Activated CD8-positive, alpha-beta memory T cell treated with anti-CD3 and anti-CD28 coated beads for 36 hours (primary cell): ENCODE measurements around the gene CRTAC1. TPM values are rescaled to one million over a fixed set of nuclear protein-coding genes. Genes with fewer than 3 reads are reported as not detected.

ENCODE experiments used
- CTCF ChIA-PET: fragments of 350-600 bp; sonication (Branson Sonifier 250); formaldehyde crosslinking; loops from one replicate; lab custom pipeline; 2021; ENCODE audit warnings: antibody characterized with exemption; lab: Charles Lee
- POLR2A ChIA-PET: fragments of 350-600 bp; sonication (Branson Sonifier 250); formaldehyde crosslinking; loops from one replicate; lab custom pipeline; 2021; ENCODE audit warnings: antibody characterized with exemption; lab: Charles Lee
- total RNA-seq, 2 experiments: library from RNA; stranded (reverse); gene quantifications; one replicate each; pipeline ENCODE4 v1.2.3, GENCODE V29; 2021

Gene CRTAC1
- total RNA-seq, 2 experiments from 2014 or later, result not detected

GRCh38 chr10:97889461-97890265, 140.8 kb downstream of the CRTAC1 start:
- POLR2A ChIA-PET, result interaction anchor here (0.6 kb wide), 1 partner anchor 1470 kb away, joined by 3 read pairs; no protein-coding TSS in a partner anchor
- CTCF ChIA-PET, result no interaction called here

GRCh38 chr10:97888641-97889262, 141.7 kb downstream of the CRTAC1 start:
- ChIA-PET CTCF (interaction anchor here (0.8 to 1.5 kb wide), 2 partner anchors 26 to 247 kb away, joined by 4 to 5 read pairs; no protein-coding TSS in a partner anchor), POLR2A (no interaction called here)

- POLR2A ChIA-PET, result no interaction called here
- CTCF ChIA-PET, result interaction anchor here (0.8 to 1.5 kb wide), 2 partner anchors 27 to 247 kb away, joined by 4 to 5 read pairs; no protein-coding TSS in a partner anchor
Measured at GRCh38 chr10:97888134-97888533, 142.3 kb downstream of the CRTAC1 start.

GRCh38 chr10:97887399-97887798, 143.0 kb downstream of the CRTAC1 start:
- ChIA-PET CTCF (interaction anchor here (1.5 kb wide), 1 partner anchor 27 kb away, joined by 4 read pairs; no protein-coding TSS in a partner anchor), POLR2A (interaction anchor here (0.7 kb wide), 1 partner anchor 252 kb away, joined by 4 read pairs; no protein-coding TSS in a partner anchor)

- POLR2A ChIA-PET, result no interaction called here
Measured at GRCh38 chr10:97886286-97886685, 144.1 kb downstream of the CRTAC1 start.

GRCh38 chr10:97883092-97883485, 147.3 kb downstream of the CRTAC1 start:
- CTCF ChIA-PET, result no interaction called here
- POLR2A ChIA-PET, result no interaction called here

More at GRCh38 chr10:97886286-97886685, 144.1 kb downstream of the CRTAC1 start:
- CTCF ChIA-PET, result interaction anchor here (0.7 kb wide), 1 partner anchor 1440 kb away, joined by 4 read pairs; no protein-coding TSS in a partner anchor

GRCh38 chr10:97882142-97883091, 148.0 kb downstream of the CRTAC1 start:
- ChIA-PET CTCF (no interaction called here), POLR2A (no interaction called here)

- CTCF ChIA-PET, result no interaction called here
- POLR2A ChIA-PET, result interaction anchor here (0.5 kb wide), 1 partner anchor 149 kb away, joined by 3 read pairs; no protein-coding TSS in a partner anchor
Measured at GRCh38 chr10:97880109-97880508, 150.3 kb downstream of the CRTAC1 start.

- POLR2A ChIA-PET, result no interaction called here
- CTCF ChIA-PET, result no interaction called here
Measured at GRCh38 chr10:97879241-97879640, 151.2 kb downstream of the CRTAC1 start.

GRCh38 chr10:97876402-97876801, 154.0 kb downstream of the CRTAC1 start:
- POLR2A ChIA-PET, result no interaction called here
- CTCF ChIA-PET, result no interaction called here

- POLR2A ChIA-PET, result no interaction called here
- CTCF ChIA-PET, result no interaction called here
Measured at GRCh38 chr10:97875391-97875790, 155.0 kb downstream of the CRTAC1 start.

- ChIA-PET POLR2A (no interaction called here), CTCF (interaction anchor here (0.9 kb wide), 1 partner anchor 82 kb away, joined by 4 read pairs; no protein-coding TSS in a partner anchor)
Measured at GRCh38 chr10:97874332-97874731, 156.1 kb downstream of the CRTAC1 start.

- POLR2A ChIA-PET, result no interaction called here
- CTCF ChIA-PET, result interaction anchor here (0.9 kb wide), 1 partner anchor 81 kb away, joined by 4 read pairs; no protein-coding TSS in a partner anchor
Measured at GRCh38 chr10:97873569-97873968, 156.9 kb downstream of the CRTAC1 start.

GRCh38 chr10:97870990-97871389, 159.4 kb downstream of the CRTAC1 start:
- POLR2A ChIA-PET, result no interaction called here

GRCh38 chr10:97869091-97870042, 161.1 kb downstream of the CRTAC1 start:
- ChIA-PET POLR2A (interaction anchor here (0.5 to 0.7 kb wide), 2 partner anchors 20 to 156 kb away, joined by 3 to 4 read pairs; partner anchors contain the start of genes GOLGA7B and MARVELD1), CTCF (interaction anchor here (0.6 to 3.8 kb wide), 15 partner anchors 8 to 183 kb away, joined by 3 to 83 read pairs (median 4); partner anchors contain the start of genes AVPI1 and GOLGA7B)

More at GRCh38 chr10:97870990-97871389, 159.4 kb downstream of the CRTAC1 start:
- CTCF ChIA-PET, result interaction anchor here (1.1 to 3.8 kb wide), 4 partner anchors 78 to 184 kb away, joined by 3 to 83 read pairs (median 3); partner anchors contain the start of gene AVPI1

- POLR2A ChIA-PET, result interaction anchor here (0.6 to 0.7 kb wide), 2 partner anchors 75 to 149 kb away, joined by 3 to 9 read pairs; no protein-coding TSS in a partner anchor
- CTCF ChIA-PET, result interaction anchor here (1.0 to 3.8 kb wide), 6 partner anchors 7 to 89 kb away, joined by 3 to 83 read pairs (median 7); partner anchors contain the start of gene GOLGA7B
Measured at GRCh38 chr10:97868134-97868685, 162.2 kb downstream of the CRTAC1 start.
